Measurements from ENCODE around the gene PTRH2. TPM values are rescaled to one million over a fixed set of nuclear protein-coding genes. Genes with fewer than 3 reads are reported as not detected.
"Not testable (repeated sequence)": the region's sequence is repeated elsewhere in the genome, so short reads cannot be mapped to it uniquely, and the experiment has no call there.

Gene PTRH2
- 25.5 TPM for polyA plus RNA-seq (2013, experiment 1 of 2; ENCODE audit: insufficient read length)
- polyA plus RNA-seq (2013, experiment 2 of 2; ENCODE audit: insufficient read length), result 18.9 TPM

- peak; percentile 100 for DNase-seq
These were observed at the start of gene PTRH2, which contains the start of gene VMP1 for GRCh38 chr17:59707149-59707970. PTRH2 (minus strand) TSS chr17:59707430; CDS start chr17:59697978, 9,452 bp downstream. VMP1 (plus strand) TSS chr17:59707654; CDS start chr17:59731447, 23,793 bp downstream.

GRCh38 chr17:59756236-59756818 is 49.1 kb upstream of the PTRH2 start:
- peak; percentile 96 for DNase-seq

- DNase-seq, result not testable (repeated sequence)
These were observed 47.8 kb upstream of the PTRH2 start for GRCh38 chr17:59755069-59755468.

GRCh38 chr17:59754552-59754951 is 47.3 kb upstream of the PTRH2 start:
- peak; percentile 99 for DNase-seq

- peak; percentile 90 for DNase-seq
These were observed 46.6 kb upstream of the PTRH2 start for GRCh38 chr17:59753522-59754467.

- no peak for DNase-seq
These were observed 45.7 kb upstream of the PTRH2 start for GRCh38 chr17:59752922-59753321.

- DNase-seq, result peak; percentile 35
These were observed 45.2 kb upstream of the PTRH2 start for GRCh38 chr17:59752446-59752845.

- no peak for DNase-seq
These were observed 44.8 kb upstream of the PTRH2 start for GRCh38 chr17:59751955-59752413.

- DNase-seq, result no peak
These were observed 41.4 kb upstream of the PTRH2 start for GRCh38 chr17:59748591-59748990.

GRCh38 chr17:59746849-59747445 is 39.7 kb upstream of the PTRH2 start:
- peak; percentile 65 for DNase-seq

GRCh38 chr17:59745040-59745439 is 37.8 kb upstream of the PTRH2 start:
- no peak for DNase-seq

GRCh38 chr17:59743842-59744241 is 36.6 kb upstream of the PTRH2 start:
- no peak for DNase-seq

GRCh38 chr17:59737324-59737723 is 30.1 kb upstream of the PTRH2 start:
- no peak for DNase-seq

- no peak for DNase-seq
These were observed 27.0 kb upstream of the PTRH2 start for GRCh38 chr17:59734226-59734625.

- no peak for DNase-seq
These were observed 26.5 kb upstream of the PTRH2 start for GRCh38 chr17:59733697-59734096.

- no peak for DNase-seq
These were observed 23.1 kb upstream of the PTRH2 start for GRCh38 chr17:59730268-59730834.

- DNase-seq, result no peak
These were observed 20.7 kb upstream of the PTRH2 start for GRCh38 chr17:59727817-59728533.

- no peak for DNase-seq
These were observed 18.5 kb upstream of the PTRH2 start for GRCh38 chr17:59725691-59726090.

GRCh38 chr17:59723607-59724006 is 16.4 kb upstream of the PTRH2 start:
- DNase-seq, result no peak

- DNase-seq, result no peak
These were observed 15.8 kb upstream of the PTRH2 start for GRCh38 chr17:59723041-59723440.

- no peak for DNase-seq
These were observed 15.4 kb upstream of the PTRH2 start for GRCh38 chr17:59722623-59723022.
